HUES6 (cell line): Measurements from ENCODE around the gene NTM.

Experiments
- H3K27ac ChIP-seq: 2 replicates; pipeline ENCODE4 v1.7.0; 2013; ENCODE audit warnings: low read depth, mild to moderate bottlenecking, low read length, inconsistent platforms
- H3K27me3 ChIP-seq: 2 replicates; pipeline ENCODE4 v1.6.1; 2013; ENCODE audit warnings: low read length; ENCODE audit not compliant: control insufficient read depth, insufficient read depth
- H3K36me3 ChIP-seq: 2 replicates; pipeline ENCODE4 v1.6.1; 2013; ENCODE audit warnings: low read length; ENCODE audit not compliant: control insufficient read depth, insufficient read depth
- H3K4me1 ChIP-seq: 2 replicates; pipeline ENCODE4 v1.6.1; 2013; ENCODE audit warnings: low read length; ENCODE audit not compliant: control insufficient read depth, insufficient read depth
- H3K4me3 ChIP-seq: 2 replicates; pipeline ENCODE4 v1.5.1; 2013; ENCODE audit warnings: low read depth, low read length
- H3K9ac ChIP-seq: one replicate; pipeline ENCODE4 v1.6.1; 2013; ENCODE audit warnings: mild to moderate bottlenecking, low read length
- H3K9me3 ChIP-seq: 2 replicates; pipeline ENCODE4 v1.6.1; 2013; ENCODE audit warnings: low read depth, low read length; ENCODE audit not compliant: control insufficient read depth, insufficient read depth

The NTM gene

DNA sequence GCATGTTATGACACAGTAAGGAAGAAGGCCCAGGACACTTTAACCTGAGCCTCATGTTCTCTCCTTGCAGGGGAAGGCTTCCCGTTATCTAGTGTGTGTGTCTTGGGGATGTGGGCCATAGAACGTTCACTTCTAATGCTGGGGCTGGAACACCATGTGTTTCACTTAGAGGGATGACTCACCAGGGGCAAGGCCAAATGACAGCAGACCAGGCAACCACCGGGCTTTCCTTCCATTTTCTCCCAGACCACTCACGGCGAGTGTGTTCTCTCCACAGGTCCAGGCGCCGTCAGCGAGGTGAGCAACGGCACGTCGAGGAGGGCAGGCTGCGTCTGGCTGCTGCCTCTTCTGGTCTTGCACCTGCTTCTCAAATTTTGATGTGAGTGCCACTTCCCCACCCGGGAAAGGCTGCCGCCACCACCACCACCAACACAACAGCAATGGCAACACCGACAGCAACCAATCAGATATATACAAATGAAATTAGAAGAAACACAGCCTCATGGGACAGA is 964.4 kb downstream of the NTM start:
- Histone ChIP-seq H3K4me3 (no peak overlapping the region), H3K9me3 (no peaks in the 10 kb centered on the region), H3K27ac (no peak overlapping the region), H3K27me3 (peaks cover 25% of the 10 kb centered on the region; the same call in 1 of the 2 replicates), H3K9ac (no peak overlapping the region), H3K36me3 (no peaks in the 10 kb centered on the region), H3K4me1 (peaks cover 22% of the 10 kb centered on the region)

DNA sequence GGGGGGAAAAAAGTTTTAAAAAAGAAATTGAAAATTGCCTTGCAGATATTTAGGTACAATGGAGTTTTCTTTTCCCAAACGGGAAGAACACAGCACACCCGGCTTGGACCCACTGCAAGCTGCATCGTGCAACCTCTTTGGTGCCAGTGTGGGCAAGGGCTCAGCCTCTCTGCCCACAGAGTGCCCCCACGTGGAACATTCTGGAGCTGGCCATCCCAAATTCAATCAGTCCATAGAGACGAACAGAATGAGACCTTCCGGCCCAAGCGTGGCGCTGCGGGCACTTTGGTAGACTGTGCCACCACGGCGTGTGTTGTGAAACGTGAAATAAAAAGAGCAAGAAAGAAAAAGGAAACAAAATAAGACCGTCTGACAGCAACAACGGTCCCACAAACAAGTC is 964.9 kb downstream of the NTM start:
- Histone ChIP-seq H3K4me1 (peaks cover 17% of the 10 kb centered on the region), H3K27ac (no peak overlapping the region), H3K9me3 (no peaks in the 10 kb centered on the region), H3K4me3 (no peak overlapping the region), H3K27me3 (peaks cover 25% of the 10 kb centered on the region; the same call in 1 of the 2 replicates), H3K36me3 (no peaks in the 10 kb centered on the region), H3K9ac (no peak overlapping the region)

DNA sequence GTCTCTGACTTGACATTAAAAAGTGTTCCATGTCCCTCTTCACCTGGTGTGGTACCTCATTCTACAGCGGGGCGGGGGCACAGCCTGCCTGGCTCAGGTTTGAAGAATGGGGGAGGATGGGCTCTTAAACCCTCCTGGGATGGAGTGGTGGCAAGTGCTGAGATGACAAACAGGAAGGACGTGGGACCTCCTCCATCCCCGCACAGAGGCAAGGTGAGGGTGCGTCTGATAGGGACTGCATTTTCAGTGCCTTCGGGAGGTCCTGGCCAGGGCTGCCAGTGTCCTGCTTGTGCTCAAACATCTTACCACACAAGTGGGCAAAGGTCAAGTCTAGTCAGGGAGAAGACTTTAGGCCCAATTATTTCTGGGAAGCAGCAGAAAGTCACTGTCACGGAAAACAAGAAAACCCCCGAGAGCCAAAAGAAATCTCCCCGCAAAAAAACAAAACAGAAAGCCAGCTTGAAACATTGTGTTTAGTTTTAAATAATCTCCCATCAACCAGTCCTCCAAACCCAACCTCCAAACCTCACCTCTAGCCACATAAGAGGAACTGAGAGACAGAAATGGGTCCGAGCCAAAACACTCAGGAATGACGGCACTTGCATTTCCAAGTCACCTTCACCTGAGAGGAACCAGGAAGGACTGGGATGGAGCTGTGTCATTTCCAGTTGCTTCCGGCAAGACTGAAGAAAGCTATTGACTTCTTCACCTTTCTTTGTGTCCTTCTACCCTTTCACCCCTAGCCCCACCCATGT is 966.5 kb downstream of the NTM start:
- Histone ChIP-seq H3K27me3 (peaks cover 18% of the 10 kb centered on the region; the same call in 1 of the 2 replicates), H3K4me1 (peaks cover 11% of the 10 kb centered on the region), H3K27ac (no peak overlapping the region), H3K4me3 (no peak overlapping the region), H3K36me3 (no peaks in the 10 kb centered on the region), H3K9ac (no peak overlapping the region), H3K9me3 (no peaks in the 10 kb centered on the region)

DNA sequence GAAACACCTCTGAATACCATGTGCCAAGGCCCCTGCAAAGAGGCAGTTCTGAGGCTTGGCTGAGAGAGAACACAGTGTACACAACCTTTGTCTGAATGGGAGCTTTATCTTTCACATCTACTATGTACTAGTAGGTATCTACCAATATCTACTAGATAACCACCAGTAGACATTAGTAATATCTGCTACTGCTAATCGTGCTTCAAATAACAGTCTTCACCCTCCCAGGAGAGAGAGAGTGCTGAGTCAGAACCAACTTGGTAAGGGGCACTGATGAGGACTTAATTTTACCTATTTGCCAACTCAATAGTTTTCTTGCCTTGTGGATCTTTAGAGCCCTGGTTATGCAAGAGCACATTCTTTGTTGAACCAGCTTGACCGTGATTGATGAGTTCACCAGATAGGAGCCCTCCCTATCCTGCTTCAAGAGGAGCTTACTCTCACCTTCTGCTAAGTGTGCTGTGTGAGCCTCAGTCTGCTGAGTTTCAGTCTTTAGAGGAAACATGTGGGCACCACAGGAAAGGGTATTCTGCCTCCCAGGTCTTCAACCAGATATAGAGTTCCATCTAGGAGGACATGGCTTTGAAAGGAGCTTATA is 967.5 kb downstream of the NTM start:
- H3K4me3 ChIP-seq, result no peak overlapping the region
- no peak overlapping the region for H3K9ac ChIP-seq
- H3K4me1 ChIP-seq, result 0 out of 2 replicates have a peak, but pooled peaks cover 2% of the 10 kb centered on the region
- H3K27me3 ChIP-seq, result peaks cover 10% of the 10 kb centered on the region; the same call in 1 of the 2 replicates
- no peaks in the 10 kb centered on the region for H3K9me3 ChIP-seq
- no peak overlapping the region for H3K27ac ChIP-seq
- no peaks in the 10 kb centered on the region for H3K36me3 ChIP-seq

DNA sequence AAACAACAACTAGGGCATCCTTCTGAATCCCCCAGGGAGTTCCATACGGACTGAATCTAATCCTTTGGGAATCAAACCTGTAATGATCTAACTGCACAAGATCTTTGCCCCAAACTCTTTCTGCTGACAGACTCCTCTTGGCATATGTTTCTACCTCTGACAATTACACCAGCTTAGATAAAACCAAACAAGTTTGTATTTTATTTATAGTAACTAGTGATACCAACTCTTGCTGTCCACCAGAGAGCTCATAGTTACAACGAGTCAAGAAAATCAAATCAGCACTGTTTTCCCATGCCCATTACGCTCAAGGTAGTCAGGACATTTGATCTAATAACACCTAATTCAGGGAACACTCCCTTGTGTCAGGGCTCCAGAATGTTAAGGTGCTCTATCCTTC is 972.0 kb downstream of the NTM start:
- H3K27ac ChIP-seq, result no peak overlapping the region
- H3K36me3 ChIP-seq, result no peaks in the 10 kb centered on the region
- H3K9me3 ChIP-seq, result no peaks in the 10 kb centered on the region
- H3K9ac ChIP-seq, result no peak overlapping the region
- H3K27me3 ChIP-seq, result peaks cover 10% of the 10 kb centered on the region; the same call in 1 of the 2 replicates
- no peak overlapping the region for H3K4me3 ChIP-seq
- H3K4me1 ChIP-seq, result peaks cover 8% of the 10 kb centered on the region; the same call in 1 of the 2 replicates

DNA sequence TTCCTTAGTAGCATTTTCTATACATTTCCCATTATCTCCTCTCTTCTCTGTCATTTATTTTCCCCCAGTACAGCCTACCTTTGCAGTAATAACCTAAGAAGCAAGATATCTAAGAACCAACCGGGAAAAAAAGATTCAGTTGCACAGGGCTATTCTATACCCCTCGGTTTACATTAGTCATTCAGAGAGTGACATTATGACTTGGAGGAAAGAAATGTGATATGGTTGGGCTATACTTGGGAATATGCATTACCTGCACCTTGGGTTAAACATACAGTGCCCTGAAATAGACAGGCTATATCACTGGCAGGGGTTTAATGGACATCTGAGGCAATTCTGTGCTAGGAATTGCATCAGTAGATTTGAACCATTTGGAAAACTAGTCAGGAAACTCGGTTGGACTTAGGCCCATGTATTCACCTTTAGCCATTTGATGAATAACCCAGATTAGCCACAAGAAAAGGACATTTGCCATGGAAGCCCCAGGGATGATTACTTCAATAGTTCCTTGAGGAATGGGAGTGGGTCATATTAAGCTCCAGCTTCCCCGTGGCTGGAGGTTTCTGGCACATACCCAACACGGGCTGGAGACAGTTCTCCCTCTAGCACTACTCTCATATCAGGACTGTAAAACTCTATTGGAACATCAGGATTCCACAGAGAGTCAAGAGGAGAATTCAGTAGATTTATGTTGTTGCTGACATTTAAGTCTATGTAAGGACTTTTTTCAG is 973.2 kb downstream of the NTM start:
- Histone ChIP-seq H3K9ac (no peak overlapping the region), H3K36me3 (no peaks in the 10 kb centered on the region), H3K9me3 (no peaks in the 10 kb centered on the region), H3K4me3 (no peak overlapping the region), H3K4me1 (peaks cover 10% of the 10 kb centered on the region; the same call in 1 of the 2 replicates), H3K27me3 (peaks cover 9% of the 10 kb centered on the region; the same call in 1 of the 2 replicates), H3K27ac (no peak overlapping the region)

DNA sequence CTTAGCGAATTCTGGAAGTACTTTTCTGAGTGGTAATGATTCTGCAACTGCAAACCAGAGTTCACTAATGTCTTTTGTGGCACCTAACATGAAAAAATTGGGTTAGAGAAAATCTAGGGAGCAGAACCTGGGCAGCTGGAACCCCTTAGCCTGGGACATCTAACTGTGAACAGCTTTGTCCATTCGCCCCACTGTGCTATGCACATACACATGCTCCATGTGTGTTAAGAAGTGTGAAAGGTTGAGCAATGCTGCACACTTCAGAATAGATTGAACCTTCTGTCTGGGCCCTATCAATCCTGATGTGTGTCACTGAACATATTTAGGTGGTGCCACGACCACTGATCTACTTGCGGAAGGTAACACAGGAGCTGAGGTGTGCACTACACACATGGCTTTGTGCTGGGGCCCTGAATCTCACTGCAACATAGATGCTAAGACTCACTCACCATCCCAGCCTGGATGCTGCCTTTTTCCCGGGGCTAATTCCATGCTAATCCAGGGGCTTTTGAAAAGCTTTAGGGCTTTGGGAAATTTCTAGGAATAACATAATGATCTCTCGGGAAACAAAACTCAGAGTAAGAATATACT is 976.2 kb downstream of the NTM start:
- peaks cover 6% of the 10 kb centered on the region; the same call in 1 of the 2 replicates for H3K27me3 ChIP-seq

DNA sequence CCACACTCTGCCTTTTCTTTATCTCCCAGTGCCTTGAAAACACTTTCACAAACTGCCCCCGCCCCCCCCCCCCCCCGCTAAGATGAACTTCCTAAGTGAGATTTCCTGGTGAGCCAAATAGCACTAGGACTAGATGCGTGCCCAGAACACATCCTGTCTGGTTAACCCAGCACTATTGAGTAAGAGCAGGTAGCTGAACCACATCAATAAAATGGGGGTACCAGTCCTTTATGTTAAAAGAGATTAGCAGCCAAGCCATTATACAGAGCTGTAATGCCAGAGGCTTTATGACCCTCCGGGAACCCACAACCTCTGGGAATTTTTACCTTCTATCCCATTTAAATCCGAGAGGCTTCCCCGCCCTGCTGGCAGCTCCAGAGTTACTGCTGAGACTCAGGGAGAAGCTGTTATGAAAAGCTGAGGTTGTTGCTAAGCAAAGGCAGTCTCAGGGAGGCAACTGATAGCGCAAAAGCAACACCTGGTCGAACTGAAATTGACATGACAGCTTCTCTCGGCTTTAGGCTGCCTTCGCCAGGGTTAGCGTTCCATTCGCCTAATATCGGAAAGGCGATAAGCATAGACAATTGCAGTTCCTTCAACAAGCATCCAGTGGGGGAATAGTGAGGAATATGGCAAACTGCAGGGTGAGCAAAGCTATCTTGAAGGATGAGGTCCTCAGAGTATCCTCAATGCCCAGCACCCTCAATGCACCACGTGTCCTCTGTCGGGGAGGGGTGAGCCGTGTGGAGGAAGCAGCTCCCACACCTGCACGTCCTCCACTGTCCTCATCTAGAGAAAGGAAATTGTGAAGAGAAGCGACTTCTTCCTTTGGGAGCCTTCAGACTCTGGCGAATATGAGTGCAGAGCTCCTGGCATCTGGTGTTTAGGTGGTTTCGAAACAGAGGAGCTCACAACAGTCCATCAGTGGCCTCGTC is 977.0 kb downstream of the NTM start:
- Histone ChIP-seq H3K27me3 (peaks cover 6% of the 10 kb centered on the region; the same call in 1 of the 2 replicates), H3K4me3 (no peak overlapping the region), H3K9me3 (no peaks in the 10 kb centered on the region), H3K36me3 (no peaks in the 10 kb centered on the region), H3K27ac (no peak overlapping the region), H3K9ac (no peak overlapping the region), H3K4me1 (peaks cover 10% of the 10 kb centered on the region; the same call in 1 of the 2 replicates)

More for the DNA sequence above, 976.2 kb downstream of the NTM start:
- Histone ChIP-seq H3K27ac (no peak overlapping the region), H3K4me1 (peaks cover 10% of the 10 kb centered on the region; the same call in 1 of the 2 replicates), H3K4me3 (no peak overlapping the region), H3K9ac (no peak overlapping the region), H3K9me3 (no peaks in the 10 kb centered on the region), H3K36me3 (no peaks in the 10 kb centered on the region)

DNA sequence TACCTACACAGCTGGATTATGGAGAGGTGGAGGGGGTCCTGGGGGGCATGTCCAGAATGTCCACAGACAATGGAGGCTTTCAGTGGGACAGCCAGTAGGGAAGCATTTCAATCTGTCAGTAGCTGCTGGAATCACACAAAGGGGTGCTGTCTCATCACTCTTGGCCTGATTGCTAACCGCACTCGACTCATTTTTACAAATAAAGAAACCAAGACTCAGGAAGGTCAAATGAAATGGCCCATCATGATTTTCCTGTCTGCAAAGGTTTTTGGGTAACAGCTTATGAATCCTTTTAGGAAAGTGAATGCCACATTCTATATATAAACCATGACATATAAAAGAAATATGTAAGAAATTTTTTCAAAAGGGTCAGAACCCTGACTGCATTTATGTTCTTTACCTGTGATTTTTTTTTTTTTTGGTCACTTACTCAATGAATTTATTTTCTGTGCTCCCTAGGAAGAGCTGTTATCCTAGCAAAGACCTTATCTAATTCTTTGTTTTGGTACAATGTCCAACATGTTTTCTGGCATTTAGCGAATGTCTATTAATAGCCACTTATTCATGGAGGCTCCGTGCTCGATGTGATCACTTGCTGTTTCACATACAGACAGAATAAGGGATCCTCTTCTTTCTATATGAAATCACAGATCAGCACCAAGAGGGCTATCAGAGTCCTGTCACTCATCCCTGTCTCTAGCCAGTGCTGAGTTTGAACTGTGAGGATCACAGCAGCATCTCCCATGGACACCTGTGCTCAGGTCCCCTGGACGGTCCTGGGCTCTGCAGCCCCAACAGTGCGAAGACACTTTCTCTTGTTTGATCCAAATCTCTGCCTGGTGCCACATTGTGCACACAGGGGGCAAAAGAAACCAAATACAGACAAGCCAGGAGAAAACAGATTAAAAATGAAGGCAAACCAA is 979.7 kb downstream of the NTM start:
- no peaks in the 10 kb centered on the region for H3K9me3 ChIP-seq
- H3K27ac ChIP-seq, result no peak overlapping the region
- H3K9ac ChIP-seq, result no peak overlapping the region
- no peaks in the 10 kb centered on the region for H3K36me3 ChIP-seq
- peaks cover 6% of the 10 kb centered on the region; the same call in 1 of the 2 replicates for H3K27me3 ChIP-seq
- peaks cover 10% of the 10 kb centered on the region; the same call in 1 of the 2 replicates for H3K4me1 ChIP-seq
- H3K4me3 ChIP-seq, result no peak overlapping the region
